ENCODE data around the gene VMAC.
"Not testable (repeated sequence)": the region's sequence is repeated elsewhere in the genome, so short reads cannot be mapped to it uniquely, and the experiment has no call there.

The VMAC gene

GRCh38 chr19:5904352-5905113, at the start of gene VMAC:
Gene VMAC, plus strand, starts transcription at chr19:5904872. Its CDS starts 19 bp downstream, at chr19:5904891.
- FAIRE-seq = peak; percentile 95

- FAIRE-seq = not testable (repeated sequence)
Observed at GRCh38 chr19:5855151-5855550, 49.5 kb upstream of the VMAC start.

GRCh38 chr19:5857203-5858081, 47.2 kb upstream of the VMAC start:
- no peak for FAIRE-seq

GRCh38 chr19:5863030-5863665, 41.5 kb upstream of the VMAC start:
- no peak for FAIRE-seq

- FAIRE-seq = no peak
Observed at GRCh38 chr19:5864013-5864720, 40.5 kb upstream of the VMAC start.

- FAIRE-seq = no peak
Observed at GRCh38 chr19:5864725-5865486, 39.8 kb upstream of the VMAC start.

GRCh38 chr19:5865772-5866171, 38.9 kb upstream of the VMAC start:
- no peak for FAIRE-seq

GRCh38 chr19:5867201-5868136, 37.2 kb upstream of the VMAC start:
- FAIRE-seq = no peak

- no peak for FAIRE-seq
Observed at GRCh38 chr19:5870986-5871394, 33.7 kb upstream of the VMAC start.

- FAIRE-seq = no peak
Observed at GRCh38 chr19:5873617-5874199, 31.0 kb upstream of the VMAC start.

GRCh38 chr19:5874496-5874895, 30.2 kb upstream of the VMAC start:
- FAIRE-seq = not testable (repeated sequence)

- no peak for FAIRE-seq
Observed at GRCh38 chr19:5877427-5877826, 27.2 kb upstream of the VMAC start.

GRCh38 chr19:5877882-5878281, 26.8 kb upstream of the VMAC start:
- no peak for FAIRE-seq

- no peak for FAIRE-seq
Observed at GRCh38 chr19:5880196-5880595, 24.5 kb upstream of the VMAC start.

GRCh38 chr19:5880604-5881078, 24.0 kb upstream of the VMAC start:
- no peak for FAIRE-seq

- no peak for FAIRE-seq
Observed at GRCh38 chr19:5881543-5882299, 23.0 kb upstream of the VMAC start.

GRCh38 chr19:5882421-5882968, 22.2 kb upstream of the VMAC start:
- no peak for FAIRE-seq

GRCh38 chr19:5883157-5883873, 21.4 kb upstream of the VMAC start:
- not testable (repeated sequence) for FAIRE-seq
